ENCODE results near the gene PLCG1.

DNA sequence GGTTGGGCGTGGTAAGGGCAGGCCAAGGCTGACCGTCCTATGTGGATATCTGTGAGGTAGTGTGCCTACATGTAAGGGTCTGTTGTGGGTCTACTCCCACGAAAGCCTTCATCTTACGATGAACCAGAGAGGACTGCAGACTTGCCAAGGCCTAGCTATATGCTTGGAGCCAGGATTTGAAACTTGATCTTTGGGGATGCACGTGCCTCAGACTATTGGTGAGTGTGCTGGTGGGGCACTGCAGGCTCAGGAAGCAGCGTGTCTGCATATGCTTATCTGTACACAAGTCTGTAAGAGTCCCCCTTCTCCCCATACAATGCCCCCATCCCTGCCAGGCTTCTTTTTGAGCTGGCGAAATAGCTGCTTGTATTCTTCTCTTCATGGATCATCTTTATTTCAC lies 17.9 kb downstream of the PLCG1 start:
- TF ChIP-seq CTCF (IDR thresholded peaks at IDR 0.05) (no peak), POLR2A (IDR thresholded peaks at IDR 0.05) (no peak)
